Breast epithelium (tissue), 4 donors: ENCODE measurements around the gene KAT8. TPM values are rescaled to one million over a fixed set of nuclear protein-coding genes. Genes with fewer than 3 reads are reported as not detected.
"Not testable (repeated sequence)": the region's sequence is repeated elsewhere in the genome, so short reads cannot be mapped to it uniquely, and the experiment has no call there.

ENCODE experiments used
- DNase-seq, 2 donors: peaks; one replicate each; pipeline ENCODE4 v3.0.0-alpha.2; 2019; ENCODE audit warnings: low spot score in 2 of 2
- H3K27ac ChIP-seq, 2 donors: fragments of 200-600 bp; sonication (generic) in 1 of 2; one replicate each; pipeline ENCODE4 v1.5.1; 2016 to 2019; ENCODE audit warnings: mild to moderate bottlenecking in 1 of 2
- H3K27me3 ChIP-seq, 2 donors: fragments of 200-600 bp; sonication (generic) in 1 of 2; one replicate each; pipeline versions ENCODE4 v1.5.1 to v1.6.0; 2017 to 2019; ENCODE audit warnings: control low read depth in 1 of 2, mild to moderate bottlenecking in 1 of 2
- H3K36me3 ChIP-seq: fragments of 200-600 bp; one replicate; pipeline ENCODE4 v1.5.1; 2019
- H3K4me1 ChIP-seq, 2 donors: fragments of 200-600 bp; sonication (generic); one replicate each; pipeline ENCODE4 v1.5.1; 2016 to 2019; ENCODE audit warnings: control low read depth in 1 of 2
- H3K4me3 ChIP-seq, 3 donors: fragments of 200-600 bp; sonication (generic); 1 replicate in 2 of 3; 2 replicates in 1 of 3; pipeline ENCODE4 v1.5.1; 2016 to 2019; ENCODE audit warnings: mild to moderate bottlenecking in 3 of 3, moderate library complexity in 2 of 3
- H3K9me3 ChIP-seq, 2 donors: fragments of 200-600 bp; sonication (generic) in 1 of 2; one replicate each; pipeline ENCODE4 v1.5.1; 2016 to 2019; ENCODE audit warnings: control low read depth in 1 of 2
- CTCF ChIP-seq, 3 donors: fragments of 450-650 bp; IDR thresholded peaks; one replicate each; pipeline ENCODE4 v1.5.1; 2016 to 2017; ENCODE audit warnings: antibody characterized with exemption in 3 of 3, mild to moderate bottlenecking in 3 of 3, moderate library complexity in 3 of 3
- POLR2A ChIP-seq: fragments of 450-650 bp; IDR thresholded peaks from one replicate; pipeline ENCODE4 v1.6.1; 2016; ENCODE audit warnings: antibody characterized with exemption, mild to moderate bottlenecking, moderate library complexity
- POLR2AphosphoS5 ChIP-seq, 3 donors: sonication (generic); formaldehyde crosslinking; IDR thresholded peaks; one replicate each; pipeline ENCODE4 v1.6.1; 2017; ENCODE audit warnings: antibody characterized with exemption in 3 of 3
- intact Hi-C: fragments of 100-400 bp; cut with DNase I; formaldehyde crosslinking; loops from one replicate; pipeline ENCODE4 v1.15.1; 2023; ENCODE audit warnings: low total_unique reads
- total RNA-seq, 3 donors: library from RNA; depleted of rRNA; stranded (reverse); fragments of >200 nt; gene quantifications; one replicate each; pipeline ENCODE4 v1.1.0, GENCODE V29; 2016

KAT8 gene
- total RNA-seq, 3 donors from 2014 or later, result 53.6 to 85.0 (median 67.8) TPM

- Histone ChIP-seq H3K9me3 (no peaks in the 10 kb centered on the region), H3K4me1 (peaks cover 9 to 28% of the 10 kb centered on the region in 2 donors), H3K27ac (peak overlapping the region; percentile 87 to 91), H3K36me3 (no peaks in the 10 kb centered on the region), H3K4me3 (peak overlapping the region; percentile 7 to 42 (median 18)), H3K27me3 (no peaks in the 10 kb centered on the region)
- peak in 1 of 2 donors; percentile 85 for DNase-seq
- TF ChIP-seq POLR2AphosphoS5 (IDR thresholded peaks at IDR 0.05) (peak in 2 of 3 donors; percentile 25 to 64), CTCF (IDR thresholded peaks at IDR 0.05) (no peak), POLR2A (no peak)
- intact Hi-C loops, result no loop called here
Observed at GRCh38 chr16:31138621-31139578, 21.4 kb downstream of the KAT8 start.

- H3K36me3 ChIP-seq, intact Hi-C loops, H3K27me3 ChIP-seq, H3K9me3 ChIP-seq, DNase-seq: not testable (repeated sequence)
- H3K27ac ChIP-seq, result peak overlapping the region; percentile 87 to 93
- H3K4me3 ChIP-seq, result peak overlapping the region in 1 of 3 donors; percentile 83
- H3K4me1 ChIP-seq, result peaks cover 9 to 21% of the 10 kb centered on the region in 2 donors
Observed at GRCh38 chr16:31141071-31141469, 23.6 kb downstream of the KAT8 start.

GRCh38 chr16:31141489-31142108 lies 24.1 kb downstream of the KAT8 start:
- Histone ChIP-seq H3K27ac (peak overlapping the region; percentile 87 to 93), H3K27me3 (no peaks in the 10 kb centered on the region), H3K36me3 (no peaks in the 10 kb centered on the region), H3K4me3 (peak overlapping the region; percentile 12 to 83 (median 57)), H3K4me1 (peaks cover 9 to 21% of the 10 kb centered on the region in 2 donors), H3K9me3 (no peaks in the 10 kb centered on the region)
- DNase-seq, result peak in 1 of 2 donors; percentile 59
- intact Hi-C loops, result no loop called here
- TF ChIP-seq POLR2A, result no peak
- TF ChIP-seq POLR2AphosphoS5 (IDR thresholded peaks at IDR 0.05), result peak in 1 of 3 donors; percentile 12
- TF ChIP-seq CTCF (IDR thresholded peaks at IDR 0.05), result no peak

GRCh38 chr16:31142109-31143010 lies 24.9 kb downstream of the KAT8 start:
- intact Hi-C loops, result no loop called here
- H3K36me3 ChIP-seq, result no peaks in the 10 kb centered on the region
- H3K27ac ChIP-seq, result peak overlapping the region; percentile 87 to 93
- peaks cover 9 to 21% of the 10 kb centered on the region in 2 donors for H3K4me1 ChIP-seq
- no peaks in the 10 kb centered on the region for H3K9me3 ChIP-seq
- peak; percentile 99 for DNase-seq
- TF ChIP-seq POLR2AphosphoS5 (IDR thresholded peaks at IDR 0.05) (peak; percentile 47 to 63 (median 51)), POLR2A (peak; percentile 34), CTCF (IDR thresholded peaks at IDR 0.05) (peak; percentile 95 to 99 (median 97))
- no peaks in the 10 kb centered on the region for H3K27me3 ChIP-seq
- peak overlapping the region; percentile 42 to 83 (median 57) for H3K4me3 ChIP-seq

GRCh38 chr16:31143011-31143693 lies 25.7 kb downstream of the KAT8 start:
- intact Hi-C loops, result no loop called here
- peak overlapping the region; percentile 87 to 93 for H3K27ac ChIP-seq
- H3K9me3 ChIP-seq, result no peaks in the 10 kb centered on the region
- peak overlapping the region; percentile 42 to 83 (median 57) for H3K4me3 ChIP-seq
- no peaks in the 10 kb centered on the region for H3K27me3 ChIP-seq
- DNase-seq, result peak in 1 of 2 donors; percentile 43
- H3K4me1 ChIP-seq, result peaks cover 9 to 17% of the 10 kb centered on the region in 2 donors
- no peak for TF ChIP-seq POLR2A
- TF ChIP-seq POLR2AphosphoS5 (IDR thresholded peaks at IDR 0.05), result no peak
- TF ChIP-seq CTCF (IDR thresholded peaks at IDR 0.05), result no peak
- no peaks in the 10 kb centered on the region for H3K36me3 ChIP-seq
